ENCODE data around the gene MTRF1.

GRCh38 chr13:41199079-41199478 lies 64.3 kb downstream of the MTRF1 start:
- no peak for TF ChIP-seq POLR2A (IDR thresholded peaks at IDR 0.05; ENCODE audit: extremely low read depth, insufficient read length)
- TF ChIP-seq MAX (IDR thresholded peaks at IDR 0.05; ENCODE audit: low read depth, low read length), result no peak
- TF ChIP-seq CTCF (IDR thresholded peaks at IDR 0.05; ENCODE audit: low read depth, low read length), result no peak
- TF ChIP-seq MYC (IDR thresholded peaks at IDR 0.05; ENCODE audit: low read depth, low read length), result no peak

All from NB4 (cell line).